Measurements from ENCODE around the gene DOP1A.

DNA sequence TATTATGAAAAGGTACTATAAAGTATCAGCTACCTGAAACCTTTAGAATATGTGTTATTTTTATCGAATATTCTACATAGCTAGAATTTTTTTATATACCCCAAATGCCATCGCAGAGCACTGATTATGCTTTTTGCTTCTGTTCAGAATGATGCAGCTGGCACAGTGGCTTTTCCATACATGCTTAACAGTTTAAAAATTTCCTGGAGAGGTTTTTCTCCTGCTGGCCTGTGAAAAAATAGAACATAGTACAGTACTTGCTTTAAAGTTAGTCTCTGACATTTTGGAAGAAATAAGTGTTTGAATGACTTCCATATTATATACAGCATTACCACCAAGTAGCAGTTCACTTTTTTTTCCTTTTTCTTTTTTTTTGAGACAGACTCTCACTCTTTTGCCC, 5.3 kb downstream of the DOP1A start:
- TF ChIP-seq, protein P1, sequence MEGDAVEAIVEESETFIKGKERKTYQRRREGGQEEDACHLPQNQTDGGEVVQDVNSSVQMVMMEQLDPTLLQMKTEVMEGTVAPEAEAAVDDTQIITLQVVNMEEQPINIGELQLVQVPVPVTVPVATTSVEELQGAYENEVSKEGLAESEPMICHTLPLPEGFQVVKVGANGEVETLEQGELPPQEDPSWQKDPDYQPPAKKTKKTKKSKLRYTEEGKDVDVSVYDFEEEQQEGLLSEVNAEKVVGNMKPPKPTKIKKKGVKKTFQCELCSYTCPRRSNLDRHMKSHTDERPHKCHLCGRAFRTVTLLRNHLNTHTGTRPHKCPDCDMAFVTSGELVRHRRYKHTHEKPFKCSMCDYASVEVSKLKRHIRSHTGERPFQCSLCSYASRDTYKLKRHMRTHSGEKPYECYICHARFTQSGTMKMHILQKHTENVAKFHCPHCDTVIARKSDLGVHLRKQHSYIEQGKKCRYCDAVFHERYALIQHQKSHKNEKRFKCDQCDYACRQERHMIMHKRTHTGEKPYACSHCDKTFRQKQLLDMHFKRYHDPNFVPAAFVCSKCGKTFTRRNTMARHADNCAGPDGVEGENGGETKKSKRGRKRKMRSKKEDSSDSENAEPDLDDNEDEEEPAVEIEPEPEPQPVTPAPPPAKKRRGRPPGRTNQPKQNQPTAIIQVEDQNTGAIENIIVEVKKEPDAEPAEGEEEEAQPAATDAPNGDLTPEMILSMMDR (IDR thresholded peaks at IDR 0.05), result no peak
- TF ChIP-seq POLR2A (IDR thresholded peaks at IDR 0.05), result no peak

Data from testis (tissue), 2 donors.